ENCODE measurements around the gene CXCL8.

GRCh38 chr4:73777612-73778011 lies 37.2 kb downstream of the CXCL8 start:
- no peak for TF ChIP-seq EP300 (IDR thresholded peaks at IDR 0.05; ENCODE audit: low read length)
- TF ChIP-seq, protein P1, sequence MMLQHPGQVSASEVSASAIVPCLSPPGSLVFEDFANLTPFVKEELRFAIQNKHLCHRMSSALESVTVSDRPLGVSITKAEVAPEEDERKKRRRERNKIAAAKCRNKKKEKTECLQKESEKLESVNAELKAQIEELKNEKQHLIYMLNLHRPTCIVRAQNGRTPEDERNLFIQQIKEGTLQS (IDR thresholded peaks at IDR 0.05) = no peak
- TF ChIP-seq, protein P1 (CRISPR knock-in tag; conservative IDR thresholded peaks at IDR 0.05) = no peak
- no peak for TF ChIP-seq ELF1 (tag; IDR thresholded peaks at IDR 0.05)
- no peak for TF ChIP-seq PPARD (CRISPR knock-in tag; IDR thresholded peaks at IDR 0.05)
- TF ChIP-seq ZSCAN29 (IDR thresholded peaks at IDR 0.05) = no peak
- no peak for TF ChIP-seq SMARCE1 (IDR thresholded peaks at IDR 0.05)
- no peak for TF ChIP-seq ZKSCAN1 (IDR thresholded peaks at IDR 0.05; ENCODE audit: low read depth, low read length)
- TF ChIP-seq GABPB2 (CRISPR knock-in tag; conservative IDR thresholded peaks at IDR 0.05) = no peak
